SIG-M5 (cell line): Measurements from ENCODE around the gene CLN5.
A peak's percentile ranks its signal among the peaks of the same experiment; 100 is the strongest.
"Not testable (repeated sequence)": the region's sequence is repeated elsewhere in the genome, so short reads cannot be mapped to it uniquely, and the experiment has no call there.

Experiments
- DNase-seq: peaks from one replicate; lab custom pipeline; 2025; lab: John Stamatoyannopoulos, UW

The CLN5 gene

GRCh38 chr13:76991796-76992547 lies at the start of gene CLN5:
CLN5 (plus strand) TSS chr13:76992081; CDS start chr13:76992099, 18 bp downstream.
- DNase-seq: peak; percentile 86

GRCh38 chr13:76942363-76942762 lies 49.5 kb upstream of the CLN5 start:
- no peak for DNase-seq

- DNase-seq: no peak
Observed at GRCh38 chr13:76943646-76944045, 48.2 kb upstream of the CLN5 start.

- DNase-seq: peak; percentile 27
Observed at GRCh38 chr13:76944456-76944855, 47.4 kb upstream of the CLN5 start.

GRCh38 chr13:76948149-76948548 lies 43.7 kb upstream of the CLN5 start, which contains the start of gene ACOD1:
ACOD1 (plus strand) TSS chr13:76948511; CDS start chr13:76948559, 48 bp downstream.
- peak; percentile 72 for DNase-seq

- no peak for DNase-seq
Observed at GRCh38 chr13:76950101-76950500, 41.8 kb upstream of the CLN5 start.

GRCh38 chr13:76953968-76954367 lies 37.9 kb upstream of the CLN5 start:
- DNase-seq: no peak

- DNase-seq: no peak
Observed at GRCh38 chr13:76954538-76954937, 37.3 kb upstream of the CLN5 start.

GRCh38 chr13:76955193-76955592 lies 36.7 kb upstream of the CLN5 start:
- DNase-seq: no peak

- no peak for DNase-seq
Observed at GRCh38 chr13:76955661-76956060, 36.2 kb upstream of the CLN5 start.

- no peak for DNase-seq
Observed at GRCh38 chr13:76958841-76959432, 32.9 kb upstream of the CLN5 start.

- DNase-seq: not testable (repeated sequence)
Observed at GRCh38 chr13:76959734-76960133, 32.1 kb upstream of the CLN5 start.

- no peak for DNase-seq
Observed at GRCh38 chr13:76965759-76966421, 26.0 kb upstream of the CLN5 start.

GRCh38 chr13:76967031-76967430 lies 24.9 kb upstream of the CLN5 start:
- no peak for DNase-seq

- DNase-seq: no peak
Observed at GRCh38 chr13:76968041-76968440, 23.8 kb upstream of the CLN5 start.

GRCh38 chr13:76969488-76970365 lies 22.2 kb upstream of the CLN5 start:
- no peak for DNase-seq

- DNase-seq: no peak
Observed at GRCh38 chr13:76971215-76971614, 20.7 kb upstream of the CLN5 start.

GRCh38 chr13:76971851-76972829 lies 19.7 kb upstream of the CLN5 start:
- no peak for DNase-seq

GRCh38 chr13:76973920-76974617 lies 17.8 kb upstream of the CLN5 start:
- DNase-seq: no peak

- DNase-seq: no peak
Observed at GRCh38 chr13:76974618-76974975, 17.3 kb upstream of the CLN5 start.
